DOHH2 (cell line): ENCODE results near the gene RIMOC1.

Experiments used
- EZH2phosphoT487 ChIP-seq: fragments of 200-600 bp; sonication (generic); IDR thresholded peaks from 2 replicates; pipeline ENCODE4 v1.6.1; 2017; ENCODE audit warnings: borderline replicate concordance, mild to moderate bottlenecking, antibody characterized with exemption, low read length, moderate library complexity, mixed read lengths
- TF ChIP-seq, protein P1 (sequence below): fragments of 200-600 bp; sonication (generic); IDR thresholded peaks from one replicate; pipeline ENCODE4 v1.5.1; 2014; ENCODE audit warnings: antibody characterized with exemption, mild to moderate bottlenecking, low read depth, low read length; ENCODE audit not compliant: poor library complexity, severe bottlenecking

DNA sequence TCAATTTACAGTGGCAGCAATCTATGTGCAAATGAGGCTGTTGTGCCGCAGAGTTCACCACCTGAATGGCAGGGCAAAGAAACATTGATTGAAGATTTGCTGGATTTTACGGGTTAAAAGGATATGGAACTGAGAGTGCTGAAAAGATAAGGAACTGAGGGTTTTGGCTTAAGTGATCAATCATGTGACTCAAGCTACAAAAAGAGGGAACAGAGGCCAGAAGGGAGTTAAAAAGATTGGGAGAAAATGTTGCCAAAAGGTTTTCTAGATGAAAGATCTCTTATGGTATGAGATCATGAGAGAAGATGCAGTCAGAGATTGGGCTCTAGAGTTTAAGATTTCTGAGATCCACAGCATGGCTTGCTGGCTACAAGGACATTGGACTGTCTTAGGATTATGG is 7.9 kb upstream of the RIMOC1 start:
- TF ChIP-seq, protein P1, sequence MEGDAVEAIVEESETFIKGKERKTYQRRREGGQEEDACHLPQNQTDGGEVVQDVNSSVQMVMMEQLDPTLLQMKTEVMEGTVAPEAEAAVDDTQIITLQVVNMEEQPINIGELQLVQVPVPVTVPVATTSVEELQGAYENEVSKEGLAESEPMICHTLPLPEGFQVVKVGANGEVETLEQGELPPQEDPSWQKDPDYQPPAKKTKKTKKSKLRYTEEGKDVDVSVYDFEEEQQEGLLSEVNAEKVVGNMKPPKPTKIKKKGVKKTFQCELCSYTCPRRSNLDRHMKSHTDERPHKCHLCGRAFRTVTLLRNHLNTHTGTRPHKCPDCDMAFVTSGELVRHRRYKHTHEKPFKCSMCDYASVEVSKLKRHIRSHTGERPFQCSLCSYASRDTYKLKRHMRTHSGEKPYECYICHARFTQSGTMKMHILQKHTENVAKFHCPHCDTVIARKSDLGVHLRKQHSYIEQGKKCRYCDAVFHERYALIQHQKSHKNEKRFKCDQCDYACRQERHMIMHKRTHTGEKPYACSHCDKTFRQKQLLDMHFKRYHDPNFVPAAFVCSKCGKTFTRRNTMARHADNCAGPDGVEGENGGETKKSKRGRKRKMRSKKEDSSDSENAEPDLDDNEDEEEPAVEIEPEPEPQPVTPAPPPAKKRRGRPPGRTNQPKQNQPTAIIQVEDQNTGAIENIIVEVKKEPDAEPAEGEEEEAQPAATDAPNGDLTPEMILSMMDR, result no peak
- no peak for TF ChIP-seq EZH2phosphoT487
